Erythroblast (primary cell): Measurements from ENCODE around the gene SAMM50.

Experiments
- GATA1 ChIP-seq: IDR thresholded peaks from 2 replicates; pipeline ENCODE4 v1.6.1; 2011; ENCODE audit warnings: low read depth, mild to moderate bottlenecking, control low read depth, low read length, moderate library complexity
- POLR2A ChIP-seq: IDR thresholded peaks from 2 replicates; pipeline ENCODE4 v1.6.1; 2011; ENCODE audit warnings: mild to moderate bottlenecking, low read length

- TF ChIP-seq POLR2A = no peak
- TF ChIP-seq GATA1 = no peak
Observed at GRCh38 chr22:43972931-43973462, 17.8 kb downstream of the SAMM50 start.
